HG03442 (cell line): ENCODE results near the gene ADAMTS20.
"Not testable (repeated sequence)": the region's sequence is repeated elsewhere in the genome, so short reads cannot be mapped to it uniquely, and the experiment has no call there.

Experiments
- ATAC-seq: cut with Tn5 transposase; IDR thresholded peaks from one replicate; pipeline ENCODE4 v1.9.1; 2021; ENCODE audit warnings: mild to moderate bottlenecking, moderate library complexity; ENCODE audit not compliant: unreplicated experiment

The ADAMTS20 gene, protein sequence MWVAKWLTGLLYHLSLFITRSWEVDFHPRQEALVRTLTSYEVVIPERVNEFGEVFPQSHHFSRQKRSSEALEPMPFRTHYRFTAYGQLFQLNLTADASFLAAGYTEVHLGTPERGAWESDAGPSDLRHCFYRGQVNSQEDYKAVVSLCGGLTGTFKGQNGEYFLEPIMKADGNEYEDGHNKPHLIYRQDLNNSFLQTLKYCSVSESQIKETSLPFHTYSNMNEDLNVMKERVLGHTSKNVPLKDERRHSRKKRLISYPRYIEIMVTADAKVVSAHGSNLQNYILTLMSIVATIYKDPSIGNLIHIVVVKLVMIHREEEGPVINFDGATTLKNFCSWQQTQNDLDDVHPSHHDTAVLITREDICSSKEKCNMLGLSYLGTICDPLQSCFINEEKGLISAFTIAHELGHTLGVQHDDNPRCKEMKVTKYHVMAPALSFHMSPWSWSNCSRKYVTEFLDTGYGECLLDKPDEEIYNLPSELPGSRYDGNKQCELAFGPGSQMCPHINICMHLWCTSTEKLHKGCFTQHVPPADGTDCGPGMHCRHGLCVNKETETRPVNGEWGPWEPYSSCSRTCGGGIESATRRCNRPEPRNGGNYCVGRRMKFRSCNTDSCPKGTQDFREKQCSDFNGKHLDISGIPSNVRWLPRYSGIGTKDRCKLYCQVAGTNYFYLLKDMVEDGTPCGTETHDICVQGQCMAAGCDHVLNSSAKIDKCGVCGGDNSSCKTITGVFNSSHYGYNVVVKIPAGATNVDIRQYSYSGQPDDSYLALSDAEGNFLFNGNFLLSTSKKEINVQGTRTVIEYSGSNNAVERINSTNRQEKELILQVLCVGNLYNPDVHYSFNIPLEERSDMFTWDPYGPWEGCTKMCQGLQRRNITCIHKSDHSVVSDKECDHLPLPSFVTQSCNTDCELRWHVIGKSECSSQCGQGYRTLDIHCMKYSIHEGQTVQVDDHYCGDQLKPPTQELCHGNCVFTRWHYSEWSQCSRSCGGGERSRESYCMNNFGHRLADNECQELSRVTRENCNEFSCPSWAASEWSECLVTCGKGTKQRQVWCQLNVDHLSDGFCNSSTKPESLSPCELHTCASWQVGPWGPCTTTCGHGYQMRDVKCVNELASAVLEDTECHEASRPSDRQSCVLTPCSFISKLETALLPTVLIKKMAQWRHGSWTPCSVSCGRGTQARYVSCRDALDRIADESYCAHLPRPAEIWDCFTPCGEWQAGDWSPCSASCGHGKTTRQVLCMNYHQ (N-terminal part only)

DNA sequence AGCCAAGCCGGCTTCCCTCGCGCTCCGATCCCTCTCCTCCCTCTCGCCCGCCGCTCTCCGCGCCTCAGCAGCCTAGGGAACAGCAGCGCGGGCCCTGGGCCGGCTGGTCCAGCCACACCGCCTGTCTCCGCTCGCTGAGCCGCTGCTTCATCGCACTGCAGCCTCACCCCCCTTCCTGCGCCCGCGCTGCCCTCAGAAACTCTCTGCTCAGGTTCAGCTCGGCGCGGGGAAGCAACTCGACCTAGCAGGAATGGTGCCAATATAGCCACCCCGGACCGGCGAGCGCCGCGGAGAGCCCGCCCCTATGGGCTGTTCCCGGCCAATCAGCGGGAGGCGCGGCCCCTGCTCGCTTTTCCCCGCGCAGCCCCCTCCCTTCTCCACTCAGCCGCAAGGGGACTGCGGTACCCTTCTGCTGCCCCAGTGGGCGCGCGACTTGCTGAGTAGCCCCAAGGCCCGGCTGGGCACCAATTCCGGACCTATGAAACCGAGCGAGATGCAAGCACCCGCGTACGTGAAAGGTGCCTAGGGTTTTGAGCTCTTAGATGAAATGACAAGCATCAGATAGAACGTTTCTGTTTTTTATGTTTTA is at the start of gene ADAMTS20:
Gene ADAMTS20, minus strand, starts transcription at position 233 of the 589 bp plus-strand sequence. CDS start 282 bp downstream, outside the sequence.
- ATAC-seq = no peak

DNA sequence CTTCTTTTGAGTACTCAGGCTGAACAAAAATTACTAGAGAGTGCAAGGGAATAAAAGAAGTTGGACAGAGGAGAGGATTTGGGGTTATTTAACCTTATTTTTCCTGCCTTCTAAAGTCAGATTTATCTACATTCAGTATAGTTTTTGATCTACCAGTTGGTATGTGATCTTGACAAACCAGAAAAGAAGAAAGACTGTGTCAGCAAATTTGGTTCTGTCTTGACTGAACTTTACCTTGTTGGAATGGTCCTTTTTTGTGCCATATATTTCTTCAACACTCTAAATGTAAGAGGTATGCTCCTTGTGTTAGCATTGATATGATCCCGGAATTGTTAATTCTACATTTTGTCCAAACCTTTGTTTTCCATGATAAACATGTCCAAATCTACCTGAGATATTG is 47.7 kb upstream of the ADAMTS20 start:
- ATAC-seq = no peak

DNA sequence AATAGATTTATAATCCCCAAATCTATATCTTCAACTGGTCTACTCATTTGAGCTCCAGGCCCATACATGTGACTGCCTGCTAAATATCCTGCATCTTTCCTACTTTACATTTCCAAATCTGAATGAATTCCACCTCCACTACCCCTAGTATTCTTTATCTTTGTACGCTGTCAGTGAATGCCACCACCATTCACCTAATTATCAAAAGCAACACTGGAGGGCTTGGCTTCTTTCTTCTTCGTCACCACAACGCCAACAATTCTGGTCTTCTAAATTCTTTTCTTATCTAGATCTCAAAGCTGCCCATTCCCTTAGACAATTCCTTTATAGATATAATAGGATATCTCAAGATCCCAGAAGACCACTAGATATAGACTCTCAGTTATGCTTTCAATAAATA is 47.1 kb upstream of the ADAMTS20 start:
- ATAC-seq = no peak

DNA sequence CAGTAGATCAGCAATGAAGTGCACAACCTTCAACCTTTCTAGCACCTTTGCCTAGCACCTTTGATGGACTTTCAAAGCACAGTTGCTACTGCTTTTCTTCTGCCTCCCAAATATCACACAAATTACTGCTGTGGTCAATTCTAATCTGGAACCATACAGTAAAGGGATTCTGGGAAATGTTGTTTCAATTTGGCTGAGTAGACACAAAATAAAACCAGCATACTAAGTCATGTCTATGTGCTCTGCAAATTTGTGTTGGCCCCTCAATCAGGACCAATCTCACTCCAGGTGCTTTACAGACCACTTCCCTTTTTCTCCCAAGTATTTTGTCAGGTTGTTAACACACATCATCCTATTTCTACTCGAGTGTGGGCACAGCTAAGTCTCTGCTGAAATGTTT is 38.3 kb upstream of the ADAMTS20 start:
- ATAC-seq = no peak

DNA sequence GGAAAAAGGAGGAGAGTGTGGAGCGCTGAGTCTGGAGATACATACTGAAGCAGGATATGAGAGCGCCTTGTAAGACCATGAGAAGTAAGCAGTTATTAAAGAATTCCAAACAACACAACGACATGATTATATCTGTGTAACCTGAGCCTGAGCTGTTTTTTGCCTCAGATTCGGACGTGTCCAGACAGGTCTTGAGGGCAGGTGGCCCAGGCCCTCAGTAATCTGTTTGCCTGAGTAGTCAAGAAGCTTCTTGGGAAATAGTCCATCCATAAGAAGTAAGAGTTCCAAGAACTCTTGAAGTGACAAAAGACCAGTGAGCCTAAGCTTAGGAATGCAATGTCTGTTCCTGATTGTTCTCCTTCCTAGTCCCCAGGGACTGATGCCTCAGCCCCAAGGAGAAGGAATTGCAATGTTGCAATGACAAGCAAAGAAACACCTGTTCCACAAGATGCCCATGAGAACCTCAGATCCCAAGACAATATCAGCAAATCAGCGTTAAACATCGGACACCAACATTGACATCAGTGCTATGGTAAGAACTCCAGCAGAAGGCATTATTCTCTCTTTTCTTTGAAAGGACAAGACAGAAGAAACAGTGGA is 34.7 kb upstream of the ADAMTS20 start:
- ATAC-seq = no peak

DNA sequence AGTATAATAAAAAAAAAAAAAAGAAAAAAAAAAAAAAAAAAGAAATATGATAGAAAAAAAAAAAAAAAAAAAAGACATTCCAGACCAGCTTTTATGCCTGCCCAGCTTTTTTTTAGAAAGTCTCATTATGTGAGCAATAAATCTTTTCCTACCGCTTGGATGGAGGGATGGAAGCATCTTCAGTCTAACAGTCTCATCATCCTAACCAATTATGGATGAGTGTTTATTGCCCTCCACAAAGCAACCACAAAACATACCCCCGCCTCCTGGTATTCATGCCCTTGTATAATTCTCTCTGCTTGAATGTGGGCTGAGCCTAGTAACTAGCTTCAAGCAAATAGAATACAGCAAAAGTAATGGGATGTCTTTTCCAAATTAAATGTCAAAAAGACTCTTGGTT is 33.7 kb upstream of the ADAMTS20 start:
- no peak for ATAC-seq

DNA sequence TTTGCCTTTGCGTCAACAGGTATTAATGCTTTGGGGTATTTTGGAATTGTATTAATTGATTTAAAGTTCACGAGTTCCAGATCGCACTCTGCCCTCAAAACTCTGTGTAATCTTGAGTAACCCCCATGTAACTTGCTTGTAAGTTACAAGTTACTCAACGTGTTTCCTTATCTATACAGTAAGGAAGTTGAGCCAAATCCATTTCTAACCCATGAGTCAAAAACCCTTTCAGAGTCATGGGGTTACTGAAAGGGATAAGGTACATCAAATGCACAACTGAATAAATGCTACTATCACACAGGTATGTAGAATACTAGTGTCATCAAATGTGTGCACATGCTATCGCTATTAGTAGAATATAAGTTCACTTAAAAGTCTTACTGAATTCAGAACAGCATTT is 28.6 kb upstream of the ADAMTS20 start:
- ATAC-seq = no peak

DNA sequence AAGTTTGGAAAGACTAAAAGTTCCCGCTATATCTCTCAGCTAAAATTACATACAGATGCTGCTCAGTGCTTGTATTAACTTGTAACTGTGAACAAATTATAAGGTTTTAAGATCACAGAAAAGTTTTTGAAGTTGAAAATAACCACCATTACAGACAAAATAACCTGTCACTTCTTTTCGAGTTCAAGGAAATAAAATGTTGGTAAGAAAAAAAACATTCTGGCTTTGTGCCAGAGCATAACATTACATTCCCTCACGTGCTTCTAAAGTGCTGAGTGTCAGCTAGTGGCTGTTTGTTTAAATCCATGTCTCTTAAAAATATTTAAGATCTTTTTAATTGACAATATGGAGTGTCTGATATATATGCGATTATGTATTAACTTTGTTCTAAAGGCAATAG is 27.2 kb upstream of the ADAMTS20 start:
- ATAC-seq = no peak

DNA sequence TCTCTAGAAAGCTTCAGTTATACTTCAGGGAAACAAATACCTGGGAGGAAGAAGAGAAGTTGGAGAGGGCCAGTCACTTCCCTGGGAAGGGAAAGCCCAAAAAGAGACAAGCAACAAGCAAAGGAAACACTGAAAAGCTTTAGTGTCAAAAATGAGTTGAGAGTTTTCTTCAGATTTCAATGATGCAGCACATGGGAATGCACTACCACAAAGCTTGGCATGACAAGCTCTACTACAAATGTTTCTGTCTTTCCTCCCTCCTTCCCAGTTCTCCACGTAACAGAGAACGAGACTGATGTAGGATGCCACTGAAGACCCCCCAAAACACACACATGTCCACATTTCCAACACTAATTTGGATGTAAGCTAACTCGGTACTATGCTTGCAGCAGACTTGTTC is 26.8 kb upstream of the ADAMTS20 start:
- no peak for ATAC-seq

DNA sequence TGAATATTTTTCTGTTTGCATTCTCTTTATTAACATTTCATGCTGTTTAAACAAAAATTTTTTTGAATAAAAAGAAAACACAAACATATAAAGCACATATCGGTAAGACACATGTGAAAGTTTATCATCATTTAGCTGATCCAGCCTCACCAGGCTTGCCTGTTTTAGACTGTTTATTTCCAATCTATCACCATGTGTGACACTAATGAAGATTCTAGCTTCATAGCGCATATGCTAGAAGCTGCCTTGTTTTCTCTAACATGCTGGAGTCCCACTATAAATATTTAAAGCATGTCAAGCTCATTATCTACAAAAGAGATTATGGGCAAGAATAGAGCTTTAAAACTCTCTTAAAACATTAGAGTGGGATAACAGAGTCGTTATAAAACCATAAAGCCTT is 25.4 kb upstream of the ADAMTS20 start:
- no peak for ATAC-seq

DNA sequence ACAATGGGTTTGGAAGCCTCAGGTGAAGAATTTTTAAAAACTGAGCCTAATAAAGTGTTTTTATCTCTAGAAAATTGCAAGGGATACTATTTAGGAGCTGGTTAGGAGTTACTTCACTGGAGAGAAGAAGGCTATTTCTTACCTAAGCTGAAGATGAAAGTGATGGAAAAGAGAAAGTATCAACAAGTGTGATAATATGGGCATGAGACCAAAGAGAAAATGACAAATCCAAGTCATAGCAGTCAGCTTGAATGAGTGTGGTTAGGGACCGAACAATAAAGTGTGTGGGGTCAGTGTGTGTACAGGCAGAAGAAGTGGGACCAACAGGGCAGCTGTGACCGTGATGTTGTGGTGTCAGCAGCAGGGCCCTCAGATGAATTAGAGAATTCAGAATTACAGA is 24.2 kb upstream of the ADAMTS20 start:
- ATAC-seq = no peak

DNA sequence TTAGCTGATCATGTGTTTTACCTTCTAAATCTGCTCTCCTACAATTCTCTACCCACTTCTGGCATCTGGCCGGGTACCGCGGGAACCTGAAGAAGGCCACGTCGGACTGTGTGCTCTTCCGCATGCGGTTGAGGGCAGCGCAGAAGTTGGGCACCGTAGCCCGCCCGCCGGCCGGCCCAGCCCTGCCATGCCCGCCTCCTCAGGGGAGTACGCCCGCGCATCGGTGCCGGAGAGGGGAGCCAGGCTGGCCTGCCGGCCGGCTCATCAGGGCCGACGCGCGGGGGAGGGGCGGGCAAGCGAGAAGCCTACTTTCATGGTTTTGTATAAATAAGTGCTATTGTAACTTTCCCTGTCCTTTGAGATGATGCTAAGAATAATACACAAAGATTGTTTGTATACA is 19.9 kb upstream of the ADAMTS20 start:
- no peak for ATAC-seq

DNA sequence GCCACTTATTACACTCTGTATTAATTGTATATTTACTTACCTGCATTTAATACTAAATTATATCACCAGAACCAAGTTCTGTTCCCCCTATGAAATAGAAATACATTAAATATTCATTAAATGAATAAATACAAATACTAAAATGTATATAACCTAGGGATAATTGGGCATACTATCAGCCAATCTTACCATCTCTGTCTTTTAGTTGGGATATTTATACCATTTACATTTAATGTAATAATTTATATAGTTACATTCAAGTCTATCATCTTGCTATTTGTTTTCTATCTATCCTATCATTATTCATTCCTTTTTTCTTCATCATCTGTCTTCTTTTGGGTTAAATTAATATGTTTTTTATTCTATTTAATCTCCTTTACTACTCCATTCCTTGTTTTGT is 4.1 kb upstream of the ADAMTS20 start:
- no peak for ATAC-seq

DNA sequence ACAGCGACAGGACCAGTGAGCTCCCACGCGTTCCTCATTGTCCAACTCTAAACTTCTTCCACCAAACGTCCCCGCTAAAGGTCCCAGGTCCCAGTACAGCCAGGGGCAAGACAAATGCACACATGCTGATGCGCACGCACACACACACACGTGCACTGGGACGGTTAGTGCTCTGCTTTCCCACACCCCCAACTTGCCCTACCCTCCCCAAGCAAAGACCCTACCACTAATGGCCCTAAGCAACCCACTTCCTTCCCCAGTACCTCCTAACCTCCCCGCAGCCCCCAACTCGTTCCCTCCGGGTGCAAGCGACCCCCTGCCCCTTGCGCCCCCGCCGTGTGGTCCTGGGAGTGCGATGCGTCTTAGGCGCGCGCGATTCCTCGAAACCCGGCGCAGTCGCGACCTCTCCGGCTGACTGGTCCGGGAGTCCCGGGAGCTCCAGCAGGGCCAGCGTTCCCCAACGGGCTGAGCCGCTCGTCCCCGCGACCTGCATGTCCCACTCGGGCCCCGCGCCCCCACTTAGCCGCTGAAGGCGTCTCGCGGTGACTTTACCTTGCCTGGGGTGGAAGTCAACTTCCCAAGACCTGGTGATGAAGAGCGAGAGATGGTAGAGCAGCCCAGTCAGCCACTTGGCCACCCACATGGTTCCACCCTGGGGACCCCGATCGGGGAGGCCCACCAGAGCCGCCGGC is 578 bp downstream of the ADAMTS20 start:
- ATAC-seq = no peak

DNA sequence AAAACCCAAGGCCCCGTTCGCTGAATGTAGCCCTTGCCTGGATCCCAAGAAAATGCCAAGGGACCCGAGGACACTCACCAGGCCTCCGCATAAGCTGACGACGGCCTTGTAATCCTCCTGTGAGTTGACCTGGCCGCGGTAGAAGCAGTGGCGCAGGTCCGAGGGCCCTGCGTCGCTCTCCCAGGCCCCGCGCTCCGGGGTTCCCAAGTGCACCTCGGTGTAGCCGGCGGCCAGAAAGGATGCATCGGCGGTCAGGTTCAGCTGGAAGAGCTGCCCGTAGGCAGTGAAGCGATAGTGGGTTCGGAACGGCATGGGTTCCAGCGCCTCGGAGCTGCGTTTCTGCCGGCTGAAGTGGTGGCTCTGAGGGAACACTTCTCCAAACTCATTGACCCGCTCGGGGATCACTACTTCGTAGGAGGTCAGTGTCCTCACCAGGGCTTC is 1.2 kb downstream of the ADAMTS20 start:
- ATAC-seq = no peak

DNA sequence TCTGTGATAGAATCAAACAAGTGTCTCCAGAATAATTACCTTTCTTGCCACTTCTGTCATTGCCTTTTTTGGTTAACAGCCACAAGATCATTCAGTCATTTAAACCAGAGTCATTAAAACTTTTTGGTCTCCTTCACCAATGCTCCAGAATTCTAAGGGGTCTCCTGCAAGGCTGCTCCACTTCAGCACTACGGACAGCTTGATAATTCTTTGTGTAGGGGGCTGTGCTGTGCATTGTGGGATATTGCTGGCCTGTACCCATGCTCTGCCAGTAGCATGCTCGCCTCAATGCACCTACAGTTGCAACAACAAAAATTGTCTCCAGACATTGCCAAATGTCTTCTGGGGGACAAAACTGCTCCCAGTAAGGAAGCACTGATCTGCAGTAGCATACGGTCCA is 7.3 kb downstream of the ADAMTS20 start:
- no peak for ATAC-seq

DNA sequence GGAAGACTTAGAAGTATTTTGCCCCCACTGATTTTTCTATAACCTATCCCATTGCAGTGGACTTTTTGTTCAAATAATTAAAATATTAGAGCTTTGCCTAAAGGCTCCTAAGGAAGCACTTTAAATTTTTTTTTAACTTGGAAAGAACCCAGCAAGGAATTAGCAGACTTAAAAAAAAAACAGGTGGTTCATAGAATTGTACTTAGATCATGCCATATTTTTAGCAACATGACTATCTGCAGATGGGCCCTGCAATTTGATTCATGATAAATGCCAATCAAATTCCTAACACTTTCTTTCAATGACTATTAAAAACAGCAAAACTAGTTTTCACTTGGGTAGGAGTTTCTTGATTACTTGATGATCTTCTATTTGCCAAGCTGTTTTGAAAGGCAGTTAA is 11.5 kb downstream of the ADAMTS20 start:
- no peak for ATAC-seq

DNA sequence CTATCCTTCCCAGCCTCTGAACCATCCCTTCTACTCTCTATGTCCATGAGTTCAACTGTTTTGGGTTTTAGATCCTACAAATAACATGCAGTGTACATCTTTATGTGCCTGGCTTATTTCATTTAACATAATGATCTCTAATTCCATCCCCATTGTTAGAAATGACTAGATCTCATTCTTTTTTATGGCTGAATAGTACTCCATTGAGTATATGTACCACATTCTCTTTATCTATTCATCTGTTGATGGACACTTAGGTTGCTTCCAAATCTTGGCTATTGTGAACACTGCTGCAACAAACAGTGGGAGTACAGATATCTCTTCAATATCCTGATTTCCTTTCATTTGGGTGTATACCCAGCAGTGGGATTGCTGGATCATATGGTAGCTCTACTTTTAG is 14.3 kb downstream of the ADAMTS20 start:
- not testable (repeated sequence) for ATAC-seq

DNA sequence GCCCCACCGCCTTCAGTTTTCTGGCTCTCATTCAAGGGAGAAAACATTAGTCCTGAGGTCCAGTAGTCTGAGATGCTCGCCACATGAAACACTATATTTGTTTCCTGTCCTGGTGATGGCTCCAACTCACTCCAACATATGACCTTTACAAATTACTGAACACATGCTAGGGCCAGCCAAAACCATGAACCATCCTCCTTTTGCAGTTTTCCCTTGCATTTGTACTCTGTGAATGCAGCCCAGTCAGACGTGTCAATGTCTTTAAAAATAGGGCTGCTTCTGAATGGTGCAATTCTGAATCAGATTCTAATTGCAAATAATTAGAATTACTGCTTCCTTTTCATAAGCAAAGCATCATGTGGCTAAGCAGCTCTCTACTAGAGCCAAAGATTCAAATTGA is 36.0 kb downstream of the ADAMTS20 start:
- no peak for ATAC-seq

DNA sequence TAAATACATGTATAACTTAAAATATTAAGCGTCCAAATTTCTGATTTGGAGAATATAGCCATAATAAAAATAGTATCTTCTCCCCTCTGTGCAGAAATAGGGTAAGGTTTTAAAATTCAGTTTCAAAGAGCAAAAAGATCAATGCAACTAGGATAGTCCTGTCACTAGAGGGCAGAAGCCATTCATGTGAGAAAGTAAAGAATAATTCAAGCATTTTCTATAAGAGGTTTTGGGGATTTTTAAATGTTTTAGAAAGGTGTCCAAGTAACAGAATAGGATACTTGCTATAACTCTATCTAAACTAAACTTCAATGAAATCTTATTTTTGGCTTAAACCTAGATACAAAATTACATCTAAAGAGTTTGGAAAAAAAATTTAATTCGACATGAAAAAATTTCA is 50.3 kb downstream of the ADAMTS20 start:
- no peak for ATAC-seq
